IPS-18c (cell line): ENCODE measurements around the gene FAM20B.

ENCODE experiments used
- H3K4me3 ChIP-seq: 2 replicates; pipeline ENCODE4 v1.7.0; 2013; ENCODE audit warnings: low read depth, mild to moderate bottlenecking, low read length, moderate library complexity; ENCODE audit not compliant: insufficient read depth
- H3K9me3 ChIP-seq: one replicate; pipeline ENCODE4 v1.6.1; 2013; ENCODE audit warnings: mild to moderate bottlenecking, low read length, moderate library complexity; ENCODE audit not compliant: control insufficient read depth, insufficient read depth

The FAM20B gene

DNA sequence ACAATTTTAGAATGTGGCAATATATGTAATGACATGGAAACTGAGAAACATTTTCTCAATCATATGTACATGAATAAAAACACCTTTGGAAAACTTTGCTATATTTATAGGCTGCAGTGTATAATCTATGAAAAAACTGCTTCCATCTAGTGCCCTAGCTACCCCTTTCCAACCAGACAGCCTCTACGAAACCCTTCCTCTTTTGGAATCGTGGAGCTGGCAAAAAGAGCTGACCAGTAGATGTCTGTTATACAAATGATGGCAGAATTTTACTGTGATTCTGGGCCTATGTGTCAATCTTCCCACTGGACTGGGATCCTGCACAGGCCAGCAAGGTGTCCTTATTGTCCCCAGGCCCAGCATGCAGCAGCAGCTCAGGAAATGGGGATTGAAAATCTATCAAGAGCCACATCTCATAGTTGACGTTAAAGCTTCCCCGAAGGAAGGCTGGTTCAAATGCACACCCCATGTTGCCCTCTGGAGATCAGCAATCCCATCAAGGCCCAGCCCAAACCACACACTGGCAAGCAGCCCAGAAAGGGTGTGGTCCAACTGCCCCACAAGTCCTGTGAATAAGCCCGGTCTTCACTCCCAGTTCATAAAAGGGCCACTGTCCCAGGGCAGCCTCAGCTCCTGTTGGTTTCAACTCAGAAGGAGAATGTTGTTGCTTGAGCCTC, 8.8 kb upstream of the FAM20B start:
- H3K9me3 ChIP-seq: no peaks in the 10 kb centered on the region
- no peak overlapping the region for H3K4me3 ChIP-seq

DNA sequence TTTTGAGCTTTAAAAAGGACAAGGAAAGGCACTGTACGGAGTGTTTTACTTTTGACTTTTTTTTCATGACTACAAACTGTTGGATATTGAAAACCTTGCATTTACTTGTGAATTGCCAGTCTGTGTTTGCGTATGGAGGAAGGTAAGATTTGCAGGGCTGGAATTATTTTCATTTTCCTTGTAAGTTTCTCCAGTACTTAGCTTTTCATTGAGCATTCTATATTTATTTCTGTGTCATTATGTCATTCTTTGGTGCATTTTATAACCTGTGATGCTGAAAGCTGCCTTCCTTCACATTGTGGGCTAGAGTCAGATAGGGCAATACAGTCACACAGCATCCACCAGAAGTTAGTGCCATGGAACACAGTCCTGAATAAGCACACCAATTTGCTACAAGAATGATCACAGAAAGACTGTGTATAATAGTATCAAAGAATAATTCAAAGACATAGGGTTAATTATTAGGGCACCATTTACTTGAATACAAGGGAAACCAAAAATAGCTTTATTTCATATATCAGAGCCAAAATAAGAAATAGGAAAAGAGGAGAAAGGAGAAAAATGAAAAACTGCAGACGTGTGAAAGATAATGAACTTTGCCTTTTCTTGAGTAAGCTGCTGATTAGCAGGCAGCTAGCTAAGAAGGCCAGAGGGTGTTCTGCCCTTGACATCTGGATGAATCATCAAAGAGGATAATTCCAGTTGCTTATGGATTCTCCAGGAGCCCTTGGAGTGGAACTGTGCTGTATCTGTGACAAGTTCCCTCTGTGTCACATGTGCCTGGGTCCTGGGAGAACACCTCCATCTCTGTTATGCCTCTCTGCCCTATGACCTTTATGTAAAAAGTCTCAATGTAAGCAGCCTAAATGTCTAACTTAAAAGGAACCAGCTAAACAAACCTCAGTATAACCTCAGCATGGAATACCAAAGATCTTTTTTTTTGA, 8.0 kb upstream of the FAM20B start:
- Histone ChIP-seq H3K4me3 (no peak overlapping the region), H3K9me3 (no peaks in the 10 kb centered on the region)

DNA sequence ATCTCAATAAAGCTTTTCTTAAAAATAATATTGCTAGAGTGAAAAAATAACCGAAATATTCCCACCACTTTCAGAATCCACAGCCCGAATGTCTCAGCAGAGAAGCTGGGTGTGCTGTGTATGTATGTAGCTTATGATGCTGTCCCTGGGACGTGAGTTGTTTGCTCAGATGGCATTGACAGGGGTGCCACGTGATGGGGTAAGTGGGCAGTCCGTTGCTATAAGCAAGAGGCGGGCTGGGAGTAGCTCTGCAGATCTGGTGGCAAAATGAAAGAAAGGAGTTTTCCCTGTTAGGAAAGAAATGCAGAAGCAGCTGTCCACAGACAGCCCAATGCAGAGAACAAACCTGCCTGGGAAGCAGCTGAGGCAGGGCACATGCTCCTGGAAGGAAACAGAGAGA, 3.8 kb upstream of the FAM20B start:
- Histone ChIP-seq H3K9me3 (no peaks in the 10 kb centered on the region), H3K4me3 (no peak overlapping the region)

DNA sequence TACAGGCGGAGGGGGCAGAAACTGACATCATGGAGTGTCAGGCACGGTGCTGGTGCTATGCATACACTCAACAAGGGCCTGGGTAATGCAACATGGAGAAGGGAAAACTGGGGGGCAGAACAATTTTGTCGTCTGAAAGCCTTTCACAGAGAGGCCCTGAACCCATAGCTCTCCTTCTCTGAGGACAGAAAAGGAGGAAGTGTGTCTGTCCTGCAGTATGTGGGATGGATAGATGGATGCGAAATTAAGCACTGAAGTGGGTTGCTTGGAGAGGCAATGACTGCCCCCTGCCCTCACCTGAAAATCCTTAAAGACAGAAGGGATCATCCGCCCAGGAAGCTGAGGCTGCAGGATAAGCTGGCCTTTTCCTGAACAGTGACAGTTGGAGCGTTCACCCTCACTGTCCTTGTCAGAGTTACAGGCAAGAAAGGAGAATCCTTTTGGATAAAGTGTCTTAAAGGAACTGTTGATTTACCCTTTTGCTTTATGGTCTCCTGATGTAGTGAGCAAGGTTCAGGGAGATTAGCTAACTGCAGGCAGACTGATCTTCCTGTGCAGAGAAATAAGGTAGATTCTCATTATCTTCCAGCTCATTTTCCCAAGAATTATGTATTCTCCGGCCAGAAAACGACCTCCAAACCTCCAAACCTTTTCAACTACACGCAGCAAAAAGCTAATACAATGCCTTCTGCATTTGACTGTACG, 1.6 kb upstream of the FAM20B start:
- H3K9me3 ChIP-seq: no peaks in the 10 kb centered on the region
- H3K4me3 ChIP-seq: no peak overlapping the region

DNA sequence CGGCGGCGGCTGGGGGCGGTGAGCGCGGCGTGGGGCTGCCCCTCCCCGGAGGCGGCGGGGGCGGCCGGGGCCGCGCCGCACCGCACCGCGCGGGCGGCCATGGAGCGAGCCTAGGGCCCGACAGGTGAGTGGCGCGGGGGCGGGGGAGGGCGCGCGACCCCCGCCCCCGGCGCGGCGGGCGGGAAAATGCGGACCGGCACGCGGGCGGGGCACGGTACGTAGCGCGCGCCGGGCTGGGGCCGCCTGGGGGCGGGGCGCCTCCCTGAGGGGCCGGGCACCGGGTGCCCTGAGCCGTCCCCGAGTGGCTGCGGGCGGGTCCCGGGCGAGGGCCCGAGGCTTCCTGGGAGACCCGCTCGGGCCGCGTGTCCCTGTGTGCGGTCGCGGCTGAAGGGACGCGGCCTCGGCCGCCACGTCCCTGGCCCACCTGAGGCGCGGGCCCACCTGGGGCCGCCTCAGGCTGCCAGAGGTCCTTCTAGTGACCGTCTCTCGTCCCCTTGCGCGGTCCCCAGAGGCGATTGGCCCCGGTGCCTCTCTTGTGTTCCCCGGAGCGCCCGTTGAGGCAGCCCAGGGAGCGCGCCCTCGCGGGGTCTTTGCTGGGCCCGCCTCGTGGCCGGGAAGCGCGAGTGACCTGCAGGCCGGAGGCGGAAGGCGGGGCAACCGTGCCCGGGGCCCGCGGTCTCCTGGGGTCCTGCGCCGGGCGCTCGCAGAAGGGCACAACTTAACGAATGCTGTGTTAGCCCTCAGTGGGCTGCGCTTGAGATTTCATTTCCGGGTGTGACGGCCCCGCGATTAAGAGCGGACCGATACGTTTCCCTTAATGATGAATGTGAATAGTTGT, 500 bp downstream of the FAM20B start:
- Histone ChIP-seq H3K9me3 (no peaks in the 10 kb centered on the region), H3K4me3 (peak overlapping the region; percentile 92)

DNA sequence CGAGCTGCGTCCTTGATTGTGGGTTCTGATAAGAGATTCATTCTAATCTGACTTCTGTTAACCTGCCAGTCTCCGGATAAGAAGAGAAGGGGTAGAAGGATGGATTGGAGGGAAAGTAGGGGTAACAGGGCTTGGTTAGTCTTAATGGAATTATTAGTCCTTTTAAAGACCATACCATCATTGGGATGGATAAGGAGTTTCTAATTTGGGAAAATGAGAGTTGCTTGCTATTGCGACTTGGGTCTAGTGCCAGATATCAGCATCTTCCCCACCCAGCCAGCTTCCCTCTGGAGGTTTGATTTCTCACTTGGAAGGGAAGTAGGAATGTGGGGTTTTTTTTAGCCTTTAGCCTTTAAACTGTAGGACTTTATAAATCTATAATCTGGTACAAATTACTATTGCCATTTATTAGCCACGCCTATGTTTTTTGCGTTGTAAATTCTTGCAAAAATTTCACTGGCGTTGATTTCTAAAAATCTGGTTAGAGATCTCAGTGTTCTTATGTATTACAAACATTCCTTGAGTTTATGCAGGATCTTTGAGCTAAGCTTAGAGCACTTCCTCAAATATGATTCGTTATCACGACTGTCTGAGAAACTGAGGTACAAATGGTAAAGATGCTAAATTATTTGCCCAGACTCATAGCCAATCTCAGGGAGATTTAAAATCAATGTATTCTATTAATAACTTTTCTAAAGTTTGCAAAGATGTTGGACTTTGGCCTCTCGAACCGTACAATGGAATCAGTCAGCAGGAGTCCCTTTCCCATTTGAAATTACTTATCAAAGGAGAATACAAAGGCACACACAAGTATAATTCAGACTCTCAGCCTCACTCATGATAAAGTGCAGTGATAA, 1.3 kb downstream of the FAM20B start:
- Histone ChIP-seq H3K9me3 (no peaks in the 10 kb centered on the region), H3K4me3 (peak overlapping the region; percentile 92)

DNA sequence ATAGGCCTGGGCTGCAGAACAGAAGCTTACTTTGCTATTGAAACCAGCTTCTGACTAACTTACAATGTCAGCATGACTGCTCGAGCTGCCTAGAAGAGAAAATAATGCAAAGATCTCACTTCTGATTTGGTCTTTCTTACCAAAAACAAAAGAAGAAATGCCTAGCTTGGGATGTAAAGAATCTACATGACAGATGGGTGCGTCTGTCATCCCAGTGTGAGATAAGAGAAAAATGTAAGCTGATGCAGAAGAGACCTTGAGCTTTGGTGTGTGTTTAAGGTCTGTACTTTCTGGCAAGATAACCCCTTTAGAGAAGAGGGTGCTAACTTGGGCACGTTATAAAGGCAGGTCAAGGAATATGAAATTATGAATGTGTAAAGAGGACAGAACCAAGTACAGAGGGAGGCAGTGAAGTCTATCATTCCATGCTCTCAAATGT, 3.6 kb downstream of the FAM20B start:
- no peaks in the 10 kb centered on the region for H3K9me3 ChIP-seq
- no peak overlapping the region for H3K4me3 ChIP-seq

DNA sequence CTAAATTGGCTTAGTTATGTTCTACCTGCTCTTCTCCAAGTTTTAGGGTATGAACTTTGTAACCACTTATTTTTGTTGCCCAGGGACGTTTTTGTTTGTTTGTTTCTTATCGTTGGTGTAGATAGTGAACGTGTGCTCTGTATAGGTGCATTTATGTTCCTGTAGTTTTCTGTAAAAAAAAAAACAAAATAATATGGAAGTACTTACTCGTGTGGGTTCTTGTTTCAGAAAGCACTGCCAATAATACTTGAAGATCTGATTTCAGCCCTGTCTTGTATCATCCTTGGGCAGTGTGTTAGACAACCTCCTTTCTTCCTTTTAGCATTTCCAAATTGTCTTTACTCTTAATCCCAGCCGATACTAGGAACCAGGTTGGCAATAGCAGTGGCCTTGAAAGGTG, 4.4 kb downstream of the FAM20B start:
- no peak overlapping the region for H3K4me3 ChIP-seq

DNA sequence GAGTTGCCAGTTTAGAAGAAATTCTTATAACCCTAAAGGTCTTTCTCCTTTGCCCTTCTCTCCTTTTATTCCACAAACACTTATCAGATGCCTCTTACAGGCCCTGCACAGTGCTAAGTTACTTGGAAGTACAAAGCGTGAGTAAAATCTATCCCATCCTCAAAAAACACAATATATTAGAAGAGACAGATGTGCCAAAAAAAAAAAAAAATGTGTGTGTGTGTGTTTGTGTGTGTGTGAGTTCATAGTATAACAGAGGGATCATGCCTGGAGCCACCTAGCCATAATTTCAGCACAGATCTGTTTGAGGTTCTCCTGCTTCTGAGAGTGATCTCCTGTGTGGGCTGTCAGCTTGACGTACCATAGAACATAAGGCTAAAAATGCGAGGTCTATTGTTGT, 5.0 kb downstream of the FAM20B start:
- H3K4me3 ChIP-seq: no peak overlapping the region
- H3K9me3 ChIP-seq: no peaks in the 10 kb centered on the region

More for the DNA sequence above, 4.4 kb downstream of the FAM20B start:
- H3K9me3 ChIP-seq: no peaks in the 10 kb centered on the region

DNA sequence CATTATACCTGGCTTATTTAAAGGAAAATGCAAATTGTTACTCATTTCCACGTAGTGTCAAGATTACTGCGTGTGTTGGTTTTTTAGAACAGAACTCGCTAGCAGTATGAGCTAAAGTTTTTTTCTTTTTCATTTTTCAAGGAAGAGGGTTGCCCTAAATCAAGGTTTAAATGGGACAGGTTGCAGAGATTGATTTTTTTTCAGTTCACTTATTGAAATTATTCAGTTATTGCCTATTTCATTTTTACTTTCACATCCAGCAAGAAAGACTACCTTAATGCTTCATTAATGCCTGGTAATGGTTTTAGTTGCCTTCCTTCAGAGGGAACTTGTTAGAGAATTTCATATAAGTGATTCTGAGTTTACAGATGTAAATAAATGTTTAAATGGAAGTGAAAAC, 5.6 kb downstream of the FAM20B start:
- H3K4me3 ChIP-seq: no peak overlapping the region

DNA sequence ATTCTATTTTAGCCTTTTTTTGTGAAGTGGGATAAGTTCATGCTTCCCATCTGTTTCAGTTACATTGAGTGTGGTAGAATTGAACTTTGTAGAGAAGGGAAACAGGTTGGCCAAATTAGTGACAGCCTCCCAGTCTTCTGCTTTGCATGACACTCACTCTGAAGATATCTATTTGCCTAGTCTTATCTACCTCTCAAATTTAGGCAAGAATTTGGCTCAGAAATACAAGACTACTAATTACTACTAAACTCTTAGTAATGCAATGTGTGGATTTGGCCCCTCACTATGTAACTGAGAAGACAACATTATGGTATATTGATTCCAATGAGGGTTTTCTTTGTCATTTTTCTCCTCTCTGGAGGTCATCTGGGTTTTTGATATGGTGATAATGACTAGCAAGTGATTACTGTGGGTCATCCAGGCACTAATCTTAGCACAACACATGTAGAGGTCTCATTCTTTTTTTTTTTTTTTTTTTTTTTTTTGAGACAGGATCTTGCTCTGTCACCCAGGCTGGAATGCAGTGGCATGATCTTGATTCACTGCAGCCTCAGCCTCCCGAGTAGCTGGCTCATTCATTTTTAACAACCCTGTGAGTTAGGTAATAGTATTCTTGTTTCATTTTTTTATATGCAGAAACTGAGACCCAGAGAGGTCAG, 6.3 kb downstream of the FAM20B start:
- no peak overlapping the region for H3K4me3 ChIP-seq
- no peaks in the 10 kb centered on the region for H3K9me3 ChIP-seq

More for the DNA sequence above, 5.6 kb downstream of the FAM20B start:
- H3K9me3 ChIP-seq: no peaks in the 10 kb centered on the region

DNA sequence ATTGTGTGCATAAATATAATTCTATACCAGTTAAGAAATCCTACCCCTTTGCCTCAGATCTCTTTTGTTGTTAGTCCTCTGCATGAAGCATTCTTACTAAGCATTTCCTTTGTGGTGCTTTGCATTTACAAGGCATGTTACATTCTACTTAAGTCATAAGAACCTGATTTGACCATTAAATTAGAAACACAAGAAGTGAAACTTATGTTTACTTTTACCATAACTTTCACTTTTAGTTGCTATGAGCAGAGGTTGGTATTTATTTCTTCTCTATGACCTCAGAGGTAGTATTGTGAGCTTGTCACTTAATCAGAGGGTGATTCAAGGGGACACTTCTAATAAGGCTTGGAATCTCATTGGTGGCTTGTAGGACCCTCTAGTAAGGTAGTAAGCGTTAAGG, 9.0 kb downstream of the FAM20B start:
- H3K9me3 ChIP-seq: no peaks in the 10 kb centered on the region
- H3K4me3 ChIP-seq: no peak overlapping the region

DNA sequence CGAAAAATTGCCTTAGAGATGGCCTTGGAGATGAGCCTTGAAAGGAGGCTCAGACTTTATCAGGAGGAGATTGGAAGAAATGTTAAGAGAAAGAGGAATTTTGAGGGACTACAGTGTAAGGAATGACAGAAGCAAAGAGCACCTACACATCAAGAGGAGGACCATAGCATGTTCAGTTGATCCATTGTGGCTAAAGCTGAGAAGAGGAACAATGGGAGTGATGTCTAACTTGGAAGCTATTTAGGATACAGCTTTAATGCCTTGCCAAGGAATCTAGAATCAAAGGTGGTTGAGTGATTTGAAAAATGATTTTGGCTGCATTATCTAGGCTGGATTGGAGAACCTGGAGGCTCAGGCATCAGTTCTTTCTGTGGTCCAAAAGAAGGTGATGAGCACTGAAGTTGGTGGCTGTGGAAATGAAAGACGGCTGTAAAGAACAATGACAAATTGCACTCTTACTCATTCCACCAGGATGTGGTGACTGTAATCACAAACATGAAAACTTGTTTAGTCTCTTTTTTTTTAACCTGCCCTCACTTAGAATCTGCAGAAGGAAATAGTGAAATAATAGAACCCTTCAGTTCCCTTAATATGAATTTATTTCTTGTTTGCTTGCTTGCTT, 11.3 kb downstream of the FAM20B start:
- H3K9me3 ChIP-seq: no peaks in the 10 kb centered on the region
- no peak overlapping the region for H3K4me3 ChIP-seq

DNA sequence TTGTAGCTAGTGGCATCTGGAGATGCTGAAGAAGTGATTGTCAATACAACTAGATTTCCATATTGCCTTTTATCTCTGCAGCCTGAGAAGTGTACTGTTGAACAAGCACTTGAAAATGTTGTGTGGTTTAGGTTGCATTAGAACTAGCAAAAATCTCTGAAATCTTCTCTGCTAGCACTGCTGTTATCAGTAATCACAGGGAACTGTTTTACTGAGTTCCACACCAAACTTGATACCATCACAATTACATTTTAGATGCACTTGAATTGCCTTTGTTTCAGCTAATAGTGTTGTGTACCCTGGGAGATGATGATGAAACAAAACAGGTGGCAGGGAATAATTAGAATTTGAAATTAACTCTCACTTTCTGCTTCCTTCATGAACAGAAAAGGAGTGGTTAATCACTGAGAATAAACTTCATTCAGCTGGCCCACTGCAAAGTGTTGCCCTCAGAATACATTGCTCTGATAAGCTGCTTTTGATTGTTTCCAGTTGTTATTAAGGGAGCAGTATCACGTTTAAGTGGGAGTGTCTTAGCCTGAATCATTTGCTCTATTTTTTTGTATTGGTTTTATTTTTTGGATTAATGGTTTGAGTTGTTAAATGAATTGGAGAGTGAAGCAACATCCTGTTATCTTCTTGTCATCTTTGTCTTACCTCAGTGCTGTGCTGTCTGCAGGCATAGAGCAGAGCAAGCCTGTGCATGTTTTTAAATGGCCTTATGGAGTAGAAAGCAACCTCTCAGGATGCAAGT, 13.0 kb downstream of the FAM20B start:
- Histone ChIP-seq H3K4me3 (no peak overlapping the region), H3K9me3 (no peaks in the 10 kb centered on the region)
